Measurements from ENCODE around the gene PHF10.

PHF10 gene

GRCh38 chr6:169677096-169677495 is 47.2 kb downstream of the PHF10 start:
- no peak for DNase-seq (ENCODE audit: low spot score)

DNA sequence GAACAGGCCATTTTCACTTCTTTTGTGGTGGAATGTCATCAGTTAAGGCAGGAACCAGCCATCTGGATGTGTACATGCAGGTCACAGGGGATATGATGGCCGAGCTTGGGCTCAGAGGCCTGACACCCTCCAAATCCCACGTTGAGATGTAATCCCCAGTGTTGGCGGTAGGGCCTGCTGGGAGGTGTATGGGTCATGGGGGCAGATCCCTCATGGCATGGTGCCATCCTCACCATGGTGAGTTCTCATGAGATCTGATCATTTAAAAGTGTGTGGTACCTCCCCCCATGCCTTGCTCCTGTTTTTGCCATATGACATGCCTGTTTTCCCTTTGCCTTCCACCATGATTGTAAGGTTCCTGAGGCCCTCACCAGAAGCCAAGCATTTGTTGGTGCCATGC is 49.3 kb downstream of the PHF10 start:
- no peak for DNase-seq (ENCODE audit: low spot score)

DNA sequence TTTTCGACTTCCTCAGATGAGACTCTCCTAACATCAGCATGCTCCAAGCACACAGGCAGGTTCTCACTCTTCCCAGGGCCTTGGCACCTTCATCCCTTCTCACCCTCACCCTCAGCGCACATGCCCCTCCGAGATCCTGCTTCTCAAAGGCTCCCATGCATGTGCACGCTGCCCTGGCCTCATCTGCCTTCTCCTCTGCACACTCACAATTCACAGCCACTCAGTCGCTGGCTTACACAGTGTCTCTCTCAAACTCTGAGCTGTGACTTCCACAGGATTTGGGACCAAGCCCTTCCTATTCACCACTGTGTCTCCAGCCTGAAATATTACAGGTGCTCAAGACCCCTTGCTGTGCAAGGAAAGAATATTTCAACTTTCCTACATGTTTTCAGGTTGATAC is 52.7 kb downstream of the PHF10 start:
- no peak for DNase-seq (ENCODE audit: low spot score)

- peak; percentile 8 for DNase-seq (ENCODE audit: low spot score)
Observed at GRCh38 chr6:169669889-169670288, 54.4 kb downstream of the PHF10 start.

- DNase-seq (ENCODE audit: low spot score), result no peak
Observed at GRCh38 chr6:169669147-169669546, 55.2 kb downstream of the PHF10 start.

DNA sequence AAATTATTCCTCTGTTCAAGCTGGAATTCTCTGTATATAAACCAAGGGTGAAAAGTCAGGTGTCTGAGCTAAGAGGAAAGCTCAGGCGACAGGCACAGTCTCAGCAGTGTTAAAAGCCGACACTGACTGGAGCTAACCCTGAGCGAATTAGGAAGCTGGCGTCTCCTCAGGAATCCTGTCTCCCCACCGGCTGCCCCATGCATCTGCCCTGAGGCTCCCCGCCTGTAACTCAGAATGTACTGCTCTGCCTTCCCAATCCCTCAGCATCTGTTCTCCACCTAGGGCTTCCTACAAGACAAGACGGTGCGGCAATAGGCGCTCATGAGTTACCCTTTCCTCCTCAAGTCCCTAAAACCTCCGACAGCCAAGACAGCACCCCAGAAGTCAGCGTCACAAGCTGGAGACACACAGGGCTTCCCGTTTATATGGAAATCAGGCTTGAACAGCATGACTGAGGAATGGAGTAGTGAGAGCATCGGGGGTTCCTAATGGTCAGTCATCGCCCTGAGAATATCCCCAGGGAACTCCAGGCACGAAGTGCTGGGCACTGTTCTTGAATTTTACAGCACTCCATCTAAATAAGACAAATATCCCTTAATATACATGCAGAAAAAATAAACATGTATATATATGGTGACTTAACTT is 56.0 kb downstream of the PHF10 start:
- DNase-seq (ENCODE audit: low spot score), result no peak

DNA sequence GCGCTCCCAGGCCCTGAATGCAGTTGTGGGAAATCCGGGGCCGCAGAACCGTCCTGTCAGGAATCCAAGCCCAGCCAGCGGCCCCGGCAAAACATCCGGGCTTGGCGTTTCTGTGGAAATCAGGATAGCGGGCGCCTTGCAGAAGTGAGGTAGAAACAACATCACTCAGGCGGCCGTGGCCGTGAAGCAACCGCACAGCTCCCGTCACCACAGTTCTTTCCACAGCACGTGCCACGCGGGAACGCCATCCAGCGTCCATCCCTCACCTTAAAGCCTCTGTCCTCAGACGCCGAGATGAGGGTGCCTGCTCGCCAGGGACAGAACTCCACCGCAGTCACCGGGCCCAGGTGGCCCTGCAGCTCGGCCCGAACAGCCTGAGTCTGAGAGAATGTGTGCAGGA is 56.6 kb downstream of the PHF10 start:
- no peak for DNase-seq (ENCODE audit: low spot score)

- DNase-seq (ENCODE audit: low spot score), result no peak
Observed at GRCh38 chr6:169666441-169666840, 57.9 kb downstream of the PHF10 start.

GRCh38 chr6:169665289-169665688 is 59.0 kb downstream of the PHF10 start:
- DNase-seq (ENCODE audit: low spot score), result no peak

GRCh38 chr6:169664227-169664626 is 60.1 kb downstream of the PHF10 start:
- no peak for DNase-seq (ENCODE audit: low spot score)

GRCh38 chr6:169663468-169663867 is 60.8 kb downstream of the PHF10 start:
- no peak for DNase-seq (ENCODE audit: low spot score)

DNA sequence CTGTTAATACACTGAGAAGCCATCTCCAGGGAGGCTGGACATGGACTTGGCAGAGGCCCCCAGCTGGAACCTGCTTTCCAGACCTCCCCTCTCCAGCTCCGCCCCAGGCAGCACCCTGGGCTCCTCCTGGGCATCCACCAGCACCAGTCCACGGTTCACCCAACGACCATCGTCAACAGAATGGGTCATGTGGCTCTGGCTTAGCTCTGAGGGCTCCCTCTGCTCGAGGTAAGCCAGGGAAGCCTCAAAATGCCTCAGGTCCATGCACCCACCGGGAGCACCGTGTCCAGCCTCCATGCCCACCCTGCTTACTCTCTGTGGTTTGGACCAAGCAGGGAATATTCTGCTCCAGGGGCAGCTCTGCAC is 62.9 kb downstream of the PHF10 start:
- DNase-seq (ENCODE audit: low spot score), result no peak

DNA sequence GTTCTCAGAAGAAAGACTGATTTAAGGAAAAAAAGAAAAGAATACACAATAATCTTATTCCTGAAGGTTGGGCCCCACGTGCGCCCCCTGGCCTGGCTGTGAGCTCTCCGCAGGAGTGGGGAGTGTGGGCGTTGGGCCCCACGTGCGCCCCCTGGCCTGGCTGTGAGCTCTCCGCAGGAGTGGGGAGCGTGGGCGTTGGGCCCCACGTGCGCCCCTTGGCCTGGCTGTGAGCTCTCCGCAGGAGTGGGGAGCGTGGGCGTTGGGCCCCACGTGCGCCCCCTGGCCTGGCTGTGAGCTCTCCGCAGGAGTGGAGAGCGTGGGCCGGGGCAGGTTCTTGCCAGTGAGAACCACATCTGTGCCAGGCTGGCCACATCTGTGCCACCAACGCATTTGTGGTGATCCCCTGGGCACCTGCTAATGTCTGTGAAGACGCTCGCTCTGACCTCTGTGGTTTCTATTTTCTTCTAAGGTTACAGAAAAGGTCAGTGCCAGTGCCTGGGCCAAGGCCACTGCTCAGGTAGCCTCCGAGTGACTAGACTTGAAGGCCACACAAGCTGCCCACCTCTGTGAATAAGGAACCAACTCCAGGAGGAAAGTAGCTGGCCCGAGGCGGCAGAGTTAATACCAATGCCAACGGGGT is 63.4 kb downstream of the PHF10 start:
- no peak for DNase-seq (ENCODE audit: low spot score)

DNA sequence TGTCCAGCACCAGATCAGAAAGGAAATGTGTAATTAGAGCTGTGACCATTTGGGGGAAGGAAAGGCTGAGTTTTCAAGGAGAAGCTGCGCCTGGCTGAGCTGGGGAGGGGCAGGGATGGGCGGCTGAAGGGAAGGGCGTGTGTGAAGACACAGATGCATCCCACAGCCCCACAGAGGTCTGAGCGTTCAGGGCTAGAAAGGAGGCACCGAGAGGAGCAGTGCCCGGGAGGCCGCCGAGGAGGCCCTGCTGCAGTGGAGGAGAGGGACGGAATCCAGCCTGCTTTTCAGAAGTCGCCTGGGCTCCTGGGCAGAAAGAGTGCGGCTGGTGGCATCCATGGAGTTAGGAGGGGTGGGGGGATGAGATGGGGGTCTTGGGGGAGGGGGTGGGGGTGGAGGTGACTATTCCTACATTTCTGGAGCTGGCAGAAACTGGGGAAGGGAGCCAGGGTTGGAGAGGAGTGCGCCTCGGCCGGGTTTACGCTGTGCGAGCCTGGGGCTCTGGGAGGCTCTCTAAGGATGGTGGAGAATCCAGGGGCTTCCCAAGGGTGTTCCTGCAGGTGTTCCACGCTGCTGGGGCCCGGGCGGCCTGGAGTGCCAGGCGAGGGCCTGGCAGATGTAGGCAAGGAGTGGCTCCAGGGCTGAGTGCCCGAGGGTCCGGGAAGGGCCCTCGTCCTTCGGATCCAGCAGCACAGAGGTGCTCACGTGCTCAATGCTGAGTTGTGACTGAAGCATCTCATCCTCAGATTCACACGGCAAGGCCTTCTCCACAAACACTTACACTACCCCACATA is 64.3 kb downstream of the PHF10 start:
- DNase-seq (ENCODE audit: low spot score), result no peak

DNA sequence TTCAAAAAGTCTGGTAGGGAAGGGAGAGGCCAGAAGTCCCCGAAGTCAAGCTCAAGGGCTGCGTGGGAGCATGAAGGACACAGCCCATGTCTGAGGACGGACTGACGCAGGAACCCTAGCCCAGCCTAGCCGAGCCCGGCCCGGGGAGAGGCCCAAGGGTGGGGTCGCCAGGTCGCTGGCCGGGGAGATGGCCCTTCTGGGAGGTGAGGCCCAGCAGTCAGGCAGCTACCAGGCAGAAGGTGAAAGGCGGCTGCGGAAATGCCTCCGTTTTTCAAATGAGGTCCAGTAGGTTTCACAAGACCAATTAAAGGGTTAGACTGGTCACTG is 67.1 kb downstream of the PHF10 start:
- DNase-seq (ENCODE audit: low spot score), result no peak

GRCh38 chr6:169656546-169657283 is 67.6 kb downstream of the PHF10 start:
- no peak for DNase-seq (ENCODE audit: low spot score)

DNA sequence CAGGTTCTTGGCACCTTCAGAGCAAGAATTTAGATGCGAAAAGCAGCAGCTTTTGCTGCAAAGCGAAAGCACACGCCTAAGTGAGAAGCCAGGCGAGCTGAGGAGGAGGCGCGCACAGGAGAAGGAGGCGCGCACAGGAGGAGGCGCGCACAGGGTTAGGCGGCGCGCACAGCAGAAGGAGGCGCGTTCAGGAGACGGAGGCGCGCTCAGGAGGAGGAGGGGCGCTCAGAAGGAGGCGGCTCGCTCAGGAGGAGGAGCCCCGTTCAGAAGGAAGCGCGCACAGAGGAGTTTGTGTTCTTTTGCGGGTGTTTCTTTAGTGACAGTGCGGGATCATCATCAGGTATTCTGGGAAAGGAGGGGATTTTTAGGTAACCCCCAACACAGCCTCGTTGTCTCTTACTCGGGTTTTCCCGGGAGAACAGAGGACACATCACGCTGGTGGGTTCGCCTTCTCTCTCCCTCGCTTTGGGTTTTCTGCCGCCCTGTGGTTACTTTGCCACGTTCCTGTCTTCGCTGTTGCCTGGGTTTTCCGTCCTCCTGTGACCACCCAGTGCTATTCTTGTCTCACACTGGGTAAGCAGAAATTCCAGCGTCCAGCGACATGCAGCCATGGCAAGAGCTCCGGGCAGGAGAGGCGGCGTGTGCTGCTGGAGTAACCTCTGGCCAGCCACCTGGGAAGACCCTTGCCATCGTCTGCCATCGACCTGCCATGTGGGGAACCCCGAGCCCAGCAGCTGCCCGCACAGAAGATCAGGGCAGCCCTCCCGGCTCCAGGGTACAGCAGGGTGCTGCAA is 69.5 kb downstream of the PHF10 start:
- DNase-seq (ENCODE audit: low spot score), result no peak
